HEK293 (cell line): ENCODE results near the gene ST7.

Experiments
- CTCF ChIA-PET: fragments of 350-600 bp; formaldehyde crosslinking; extraction: SDS; loops from one replicate; lab custom pipeline; 2021; ENCODE audit warnings: antibody characterized with exemption; lab: Yijun Ruan, JAX
- POLR2A ChIA-PET: fragments of 300-600 bp; formaldehyde crosslinking; extraction: SDS; loops from one replicate; lab custom pipeline; 2020; ENCODE audit warnings: antibody characterized with exemption, inconsistent platforms; lab: Yijun Ruan, JAX
- H3K27ac ChIP-seq: fragments of 200-500 bp; sonication (Bioruptor generic); 2 replicates; pipeline ENCODE4 v1.5.1; 2014; ENCODE audit warnings: low read depth, low read length, control low read depth, inconsistent platforms; ENCODE audit errors: extremely low read depth
- H3K36me3 ChIP-seq, 2 experiments: fragments of 200-500 bp in 1 of 2; sonication (Bioruptor generic) in 1 of 2; 1 replicate in 1 of 2; 2 replicates in 1 of 2; pipeline ENCODE4 v1.5.1; 2014 to 2017; ENCODE audit warnings: inconsistent platforms in 2 of 2, low read length in 2 of 2; ENCODE audit not compliant: control insufficient read depth in 2 of 2, insufficient read depth in 1 of 2
- H3K4me1 ChIP-seq: fragments of 200-500 bp; sonication (Bioruptor generic); 2 replicates; pipeline ENCODE4 v1.5.1; 2014; ENCODE audit warnings: mild to moderate bottlenecking, low read length, inconsistent platforms; ENCODE audit not compliant: control insufficient read depth, insufficient read depth
- H3K4me3 ChIP-seq: 2 replicates; pipeline ENCODE4 v1.5.1; 2011; ENCODE audit warnings: low read depth, mild to moderate bottlenecking, control low read depth, low read length, moderate library complexity
- H3K9me3 ChIP-seq: fragments of 200-500 bp; sonication (Bioruptor generic); 2 replicates; pipeline ENCODE4 v1.5.1; 2014; ENCODE audit warnings: low read depth, low read length, inconsistent platforms; ENCODE audit not compliant: control insufficient read depth, insufficient read depth
- GLIS1 ChIP-seq: fragments of 450-650 bp; formaldehyde crosslinking; IDR thresholded peaks from 2 replicates; pipeline ENCODE4 v1.5.1; 2016; ENCODE audit warnings: missing biosample characterization, missing genetic modification characterization
- HOXD13 ChIP-seq: sonication (generic); formaldehyde crosslinking; IDR thresholded peaks from 2 replicates; pipeline ENCODE4 v1.8.0; 2022; ENCODE audit warnings: missing genetic modification reagents, borderline replicate concordance
- KLF9 ChIP-seq: fragments of 450-650 bp; formaldehyde crosslinking; IDR thresholded peaks from 2 replicates; pipeline ENCODE4 v1.5.1; 2016; ENCODE audit warnings: missing biosample characterization, missing genetic modification characterization, low read depth
- PRDM1 ChIP-seq: fragments of 450-650 bp; formaldehyde crosslinking; IDR thresholded peaks from 2 replicates; pipeline ENCODE4; 2016; ENCODE audit warnings: missing biosample characterization, missing genetic modification characterization
- PRDM10 ChIP-seq: fragments of 450-650 bp; formaldehyde crosslinking; IDR thresholded peaks from 2 replicates; pipeline ENCODE4 v1.5.1; 2016; ENCODE audit warnings: missing biosample characterization, missing genetic modification characterization
- SP7 ChIP-seq: fragments of 450-650 bp; formaldehyde crosslinking; IDR thresholded peaks from 2 replicates; pipeline ENCODE4 v1.5.1; 2016; ENCODE audit warnings: missing biosample characterization, missing genetic modification characterization
- TRIM28 ChIP-seq: IDR thresholded peaks from 2 replicates; pipeline ENCODE4 v1.6.1; 2011; ENCODE audit warnings: low read length, control low read depth, borderline replicate concordance
- YY2 ChIP-seq: fragments of 450-650 bp; formaldehyde crosslinking; IDR thresholded peaks from 2 replicates; pipeline ENCODE4 v1.5.1; 2016; ENCODE audit warnings: missing biosample characterization, missing genetic modification characterization
- ZBTB48 ChIP-seq: fragments of 450-650 bp; formaldehyde crosslinking; IDR thresholded peaks from 2 replicates; pipeline ENCODE4 v1.5.1; 2016; ENCODE audit warnings: missing biosample characterization, missing genetic modification characterization
- ZNF146 ChIP-seq: fragments of 450-650 bp; formaldehyde crosslinking; IDR thresholded peaks from 2 replicates; pipeline ENCODE4 v1.5.1; 2016; ENCODE audit warnings: missing biosample characterization, missing genetic modification characterization
- ZNF19 ChIP-seq: fragments of 450-650 bp; formaldehyde crosslinking; IDR thresholded peaks from 2 replicates; pipeline ENCODE4; 2016; ENCODE audit warnings: missing biosample characterization, missing genetic modification characterization, low read depth
- ZNF211 ChIP-seq: fragments of 450-650 bp; formaldehyde crosslinking; IDR thresholded peaks from 2 replicates; pipeline ENCODE4 v1.5.1; 2016; ENCODE audit warnings: low read depth, missing biosample characterization, missing genetic modification characterization
- ZNF248 ChIP-seq: fragments of 450-650 bp; formaldehyde crosslinking; IDR thresholded peaks from 2 replicates; pipeline ENCODE4 v1.5.1; 2017; ENCODE audit warnings: missing biosample characterization, missing genetic modification characterization
- ZNF362 ChIP-seq: fragments of 450-650 bp; formaldehyde crosslinking; IDR thresholded peaks from 2 replicates; pipeline ENCODE4 v1.5.1; 2016; ENCODE audit warnings: missing biosample characterization, missing genetic modification characterization
- ZNF366 ChIP-seq: fragments of 450-650 bp; formaldehyde crosslinking; conservative IDR thresholded peaks from 2 replicates; pipeline ENCODE4 v1.5.1; 2016; ENCODE audit warnings: missing biosample characterization, missing genetic modification characterization
- ZNF37A ChIP-seq: fragments of 450-650 bp; IDR thresholded peaks from 2 replicates; pipeline ENCODE4 v1.5.1; 2018; ENCODE audit warnings: missing biosample characterization, missing genetic modification characterization
- ZNF391 ChIP-seq: fragments of 450-650 bp; formaldehyde crosslinking; IDR thresholded peaks from 2 replicates; pipeline ENCODE4 v1.5.1; 2016; ENCODE audit warnings: low read depth, missing biosample characterization, missing genetic modification characterization, borderline replicate concordance
- ZNF501 ChIP-seq: fragments of 450-650 bp; formaldehyde crosslinking; IDR thresholded peaks from 2 replicates; pipeline ENCODE4 v1.5.1; 2016; ENCODE audit warnings: missing biosample characterization, missing genetic modification characterization
- ZNF571 ChIP-seq: fragments of 450-650 bp; formaldehyde crosslinking; IDR thresholded peaks from 2 replicates; pipeline ENCODE4 v1.5.0; 2017; ENCODE audit warnings: missing biosample characterization, missing genetic modification characterization
- ZNF76 ChIP-seq: fragments of 450-650 bp; formaldehyde crosslinking; IDR thresholded peaks from 2 replicates; pipeline ENCODE4; 2016; ENCODE audit warnings: low read depth, missing biosample characterization, missing genetic modification characterization, borderline replicate concordance
- ZNF768 ChIP-seq: fragments of 450-650 bp; formaldehyde crosslinking; IDR thresholded peaks from 2 replicates; pipeline ENCODE4 v1.5.1; 2018; ENCODE audit warnings: missing biosample characterization, mild to moderate bottlenecking, missing genetic modification characterization
- ZNF843 ChIP-seq: fragments of 450-650 bp; formaldehyde crosslinking; IDR thresholded peaks from 2 replicates; pipeline ENCODE4 v1.5.1; 2016; ENCODE audit warnings: missing biosample characterization, missing genetic modification characterization
- ZSCAN16 ChIP-seq: fragments of 450-650 bp; formaldehyde crosslinking; IDR thresholded peaks from 2 replicates; pipeline ENCODE4 v1.5.1; 2016; ENCODE audit warnings: missing biosample characterization, missing genetic modification characterization
- ZXDB ChIP-seq: fragments of 450-650 bp; formaldehyde crosslinking; IDR thresholded peaks from 2 replicates; pipeline ENCODE4 v1.5.1; 2016; ENCODE audit warnings: missing biosample characterization, missing genetic modification characterization

Gene ST7

DNA sequence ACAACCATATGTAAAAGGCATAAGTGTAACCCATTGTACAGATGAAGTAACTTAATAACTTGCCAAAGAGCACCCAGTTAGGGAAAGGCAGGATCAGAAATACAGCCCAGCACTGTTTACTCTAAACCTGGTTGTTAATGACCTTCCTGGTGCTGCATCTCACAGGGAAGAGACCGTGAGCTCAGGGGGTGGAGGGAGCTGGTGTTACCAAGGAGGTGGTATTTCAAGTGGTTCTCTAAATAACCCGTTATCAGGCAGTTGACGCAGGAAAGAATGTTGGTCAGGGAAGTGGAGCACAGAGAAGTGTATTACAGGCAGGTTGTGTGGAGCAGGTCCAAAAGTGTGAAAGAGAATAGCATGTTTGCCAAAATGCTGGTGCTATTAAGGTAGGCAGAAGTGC lies 4.4 kb upstream of the ST7 start:
- H3K36me3 ChIP-seq: no peaks in the 10 kb centered on the region
- ChIA-PET POLR2A (no interaction called here), CTCF (no interaction called here)
- H3K9me3 ChIP-seq: no peaks in the 10 kb centered on the region
- no peak overlapping the region for H3K4me3 ChIP-seq
- H3K27ac ChIP-seq: no peak overlapping the region
- H3K4me1 ChIP-seq: no peaks in the 10 kb centered on the region
- TF ChIP-seq ZXDB: 0 out of 2 replicates have a peak, but pooled peaks have one; percentile 31
- peak; percentile 70 for TF ChIP-seq SP7
- no peak for TF ChIP-seq HOXD13 (CRISPR knock-in tag)
- no peak for TF ChIP-seq ZNF571
- TF ChIP-seq PRDM10 (tag by site-specific recombination): peak; percentile 33; the same call in 1 of the 2 replicates
- peak; percentile 40; the same call in 1 of the 2 replicates for TF ChIP-seq GLIS1 (tag by site-specific recombination)

DNA sequence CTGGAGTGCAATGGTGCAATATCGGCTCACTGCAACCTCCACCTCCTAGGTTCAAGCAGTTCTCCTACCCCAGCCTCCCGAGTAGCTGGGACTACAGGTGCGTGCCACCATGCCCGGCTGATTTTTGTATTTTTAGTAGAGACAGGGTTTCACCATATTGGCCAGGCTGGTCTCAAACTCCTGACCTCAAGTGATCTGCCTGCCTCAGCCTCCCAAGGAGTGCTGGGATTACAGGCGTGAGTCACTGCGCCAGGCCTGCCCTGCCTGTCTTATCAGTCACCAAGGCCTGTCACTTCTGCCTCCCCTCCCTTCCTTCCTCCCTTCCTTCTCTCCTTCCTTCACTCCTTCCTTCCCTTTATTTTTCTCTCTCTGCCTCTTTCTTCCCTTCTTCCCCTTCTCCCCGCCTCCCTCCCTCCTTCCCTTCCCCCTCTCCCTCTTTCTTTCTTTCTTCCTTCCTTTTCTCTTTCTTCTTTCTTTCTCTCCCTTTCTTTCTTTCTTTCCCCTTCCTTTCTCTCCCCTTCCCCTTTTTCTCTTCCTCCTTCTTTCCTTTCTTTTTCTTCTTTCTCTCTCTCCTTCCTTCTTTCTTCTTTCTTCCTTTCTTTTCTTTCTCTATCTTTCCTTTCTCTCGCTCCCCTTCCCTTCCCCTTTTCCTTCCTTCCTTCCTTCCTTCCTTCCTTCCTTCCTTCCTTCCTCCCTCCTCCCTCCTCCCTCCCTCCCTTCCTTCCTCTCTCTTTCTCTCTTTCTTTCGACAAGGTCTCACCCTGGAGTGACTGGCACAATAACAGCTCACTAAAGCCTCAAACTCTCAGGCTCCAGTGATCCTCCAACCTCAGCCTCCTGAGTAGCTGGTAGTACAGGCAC lies 3.1 kb upstream of the ST7 start:
- POLR2A ChIA-PET: no interaction called here

GRCh38 chr7:116950889-116951351 lies 2.4 kb upstream of the ST7 start:
- ChIA-PET CTCF (interaction anchor here (0.6 kb wide), 1 partner anchor 16 kb away, joined by 4 read pairs; no protein-coding TSS in a partner anchor), POLR2A (no interaction called here)
- Histone ChIP-seq H3K9me3 (no peaks in the 10 kb centered on the region), H3K4me1 (peaks cover 6% of the 10 kb centered on the region; the same call in 1 of the 2 replicates), H3K36me3 (no peaks in the 10 kb centered on the region), H3K4me3 (no peak overlapping the region), H3K27ac (no peak overlapping the region)
- TF ChIP-seq ZNF391 (tag by site-specific recombination): no peak
- TF ChIP-seq ZNF843 (tag by site-specific recombination): no peak
- no peak for TF ChIP-seq ZNF76 (tag by site-specific recombination)
- no peak for TF ChIP-seq ZNF248 (tag by site-specific recombination)
- TF ChIP-seq ZNF571: no peak
- no peak for TF ChIP-seq ZNF146
- TF ChIP-seq HOXD13 (CRISPR knock-in tag): no peak
- TF ChIP-seq TRIM28: no peak
- TF ChIP-seq YY2: no peak
- TF ChIP-seq ZNF768: no peak
- no peak for TF ChIP-seq ZNF362 (tag by site-specific recombination)
- TF ChIP-seq ZNF501 (tag by site-specific recombination): no peak
- no peak for TF ChIP-seq ZNF37A (tag by site-specific recombination)
- no peak for TF ChIP-seq KLF9
- TF ChIP-seq ZBTB48 (tag by site-specific recombination): no peak

More for the DNA sequence above, 3.1 kb upstream of the ST7 start:
- CTCF ChIA-PET: interaction anchor here (0.6 kb wide), 1 partner anchor 15 kb away, joined by 4 read pairs; no protein-coding TSS in a partner anchor
- H3K36me3 ChIP-seq: no peaks in the 10 kb centered on the region
- H3K9me3 ChIP-seq: no peaks in the 10 kb centered on the region
- no peaks in the 10 kb centered on the region for H3K4me1 ChIP-seq
- no peak overlapping the region for H3K4me3 ChIP-seq
- no peak overlapping the region for H3K27ac ChIP-seq
- TF ChIP-seq PRDM1 (tag by site-specific recombination) (peak; percentile 96), ZNF19 (tag by site-specific recombination) (0 out of 2 replicates have a peak, but pooled peaks have one; percentile 12), ZSCAN16 (tag by site-specific recombination) (no peak), ZNF211 (tag by site-specific recombination) (0 out of 2 replicates have a peak, but pooled peaks have one; percentile 14), ZNF366 (peak; percentile 98)
